Measurements from ENCODE around the gene C1orf52.

GRCh38 chr1:85297855-85298629 is 38.6 kb upstream of the C1orf52 start:
- TF ChIP-seq CTCF (IDR thresholded peaks at IDR 0.05; ENCODE audit: low read length) (no peak), EZH2phosphoT487 (IDR thresholded peaks at IDR 0.05; ENCODE audit: low read length) (no peak), EZH2 (optimal IDR thresholded peaks at IDR 0.05; ENCODE audit: low read depth, low read length) (no peak)
